ENCODE measurements around the gene AGR3. TPM values are rescaled to one million over a fixed set of nuclear protein-coding genes. Genes with fewer than 3 reads are reported as not detected.

AGR3 gene
- total and polyA plus RNA-seq, 4 donors, result not detected

GRCh38 chr7:16850614-16851466, 30.9 kb downstream of the AGR3 start:
- DNase-seq (ENCODE audit: low spot score), result no peak
- Histone ChIP-seq H3K36me3 (ENCODE audit: control insufficient read depth in 4 of 4, insufficient read depth in 3 of 4, low read depth in 1 of 4, low read length in 3 of 4) (no peaks in the 10 kb centered on the region), H3K27ac (ENCODE audit: low read depth in 1 of 2, low read length in 2 of 2) (no peak overlapping the region), H3K9ac (ENCODE audit: low read depth in 1 of 2, low read length in 2 of 2) (no peak overlapping the region), H3K4me3 (ENCODE audit: low read depth in 1 of 3, low read length in 3 of 3) (no peak overlapping the region), H3K4me1 (ENCODE audit: control insufficient read depth in 4 of 4, insufficient read depth in 4 of 4, low read length in 3 of 4) (no peaks in the 10 kb centered on the region), H3K27me3 (ENCODE audit: control insufficient read depth in 4 of 4, insufficient read depth in 4 of 4, low read length in 3 of 4) (peaks cover 0 to 3% (median 0%) of the 10 kb centered on the region in 4 donors), H3K9me3 (ENCODE audit: control insufficient read depth in 4 of 4, low read length in 3 of 4) (no peaks in the 10 kb centered on the region)
- 59% methylated on average over 44 of the region's 44 CpGs for WGBS
- TF ChIP-seq HNF4G (IDR thresholded peaks at IDR 0.05), result no peak
- TF ChIP-seq MAX (IDR thresholded peaks at IDR 0.05), result no peak
- TF ChIP-seq FOXA2 (IDR thresholded peaks at IDR 0.05), result no peak
- TF ChIP-seq ATF3 (IDR thresholded peaks at IDR 0.05), result no peak
- TF ChIP-seq YY1 (IDR thresholded peaks at IDR 0.05), result no peak
- no peak for TF ChIP-seq RAD21 (IDR thresholded peaks at IDR 0.05)
- TF ChIP-seq CTCF (IDR thresholded peaks at IDR 0.05; ENCODE audit: low read depth, low read length, missing input control), result no peak
- TF ChIP-seq RXRA (IDR thresholded peaks at IDR 0.05), result no peak
- TF ChIP-seq EGR1 (IDR thresholded peaks at IDR 0.05; ENCODE audit: low read depth in 2 of 2), result no peak
- no peak for TF ChIP-seq FOXA1 (IDR thresholded peaks at IDR 0.05)
- TF ChIP-seq, protein P1, sequence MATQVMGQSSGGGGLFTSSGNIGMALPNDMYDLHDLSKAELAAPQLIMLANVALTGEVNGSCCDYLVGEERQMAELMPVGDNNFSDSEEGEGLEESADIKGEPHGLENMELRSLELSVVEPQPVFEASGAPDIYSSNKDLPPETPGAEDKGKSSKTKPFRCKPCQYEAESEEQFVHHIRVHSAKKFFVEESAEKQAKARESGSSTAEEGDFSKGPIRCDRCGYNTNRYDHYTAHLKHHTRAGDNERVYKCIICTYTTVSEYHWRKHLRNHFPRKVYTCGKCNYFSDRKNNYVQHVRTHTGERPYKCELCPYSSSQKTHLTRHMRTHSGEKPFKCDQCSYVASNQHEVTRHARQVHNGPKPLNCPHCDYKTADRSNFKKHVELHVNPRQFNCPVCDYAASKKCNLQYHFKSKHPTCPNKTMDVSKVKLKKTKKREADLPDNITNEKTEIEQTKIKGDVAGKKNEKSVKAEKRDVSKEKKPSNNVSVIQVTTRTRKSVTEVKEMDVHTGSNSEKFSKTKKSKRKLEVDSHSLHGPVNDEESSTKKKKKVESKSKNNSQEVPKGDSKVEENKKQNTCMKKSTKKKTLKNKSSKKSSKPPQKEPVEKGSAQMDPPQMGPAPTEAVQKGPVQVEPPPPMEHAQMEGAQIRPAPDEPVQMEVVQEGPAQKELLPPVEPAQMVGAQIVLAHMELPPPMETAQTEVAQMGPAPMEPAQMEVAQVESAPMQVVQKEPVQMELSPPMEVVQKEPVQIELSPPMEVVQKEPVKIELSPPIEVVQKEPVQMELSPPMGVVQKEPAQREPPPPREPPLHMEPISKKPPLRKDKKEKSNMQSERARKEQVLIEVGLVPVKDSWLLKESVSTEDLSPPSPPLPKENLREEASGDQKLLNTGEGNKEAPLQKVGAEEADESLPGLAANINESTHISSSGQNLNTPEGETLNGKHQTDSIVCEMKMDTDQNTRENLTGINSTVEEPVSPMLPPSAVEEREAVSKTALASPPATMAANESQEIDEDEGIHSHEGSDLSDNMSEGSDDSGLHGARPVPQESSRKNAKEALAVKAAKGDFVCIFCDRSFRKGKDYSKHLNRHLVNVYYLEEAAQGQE (IDR thresholded peaks at IDR 0.05), result no peak
- TF ChIP-seq GABPA (IDR thresholded peaks at IDR 0.05 in 1 of 2, conservative IDR thresholded peaks at IDR 0.05 in 1 of 2), result no peak
- no peak for TF ChIP-seq JUND (IDR thresholded peaks at IDR 0.05)
- no peak for TF ChIP-seq ZBTB33 (IDR thresholded peaks at IDR 0.05)
- TF ChIP-seq SP1 (IDR thresholded peaks at IDR 0.05), result no peak
